HG03520 (cell line): ENCODE data around the gene ASH1L.
"Not testable (repeated sequence)": the region's sequence is repeated elsewhere in the genome, so short reads cannot be mapped to it uniquely, and the experiment has no call there.

ENCODE experiments used
- ATAC-seq: cut with Tn5 transposase; IDR thresholded peaks from one replicate; pipeline ENCODE4 v1.9.1; 2021; ENCODE audit warnings: mild to moderate bottlenecking, moderate library complexity; ENCODE audit not compliant: unreplicated experiment

ASH1L gene

DNA sequence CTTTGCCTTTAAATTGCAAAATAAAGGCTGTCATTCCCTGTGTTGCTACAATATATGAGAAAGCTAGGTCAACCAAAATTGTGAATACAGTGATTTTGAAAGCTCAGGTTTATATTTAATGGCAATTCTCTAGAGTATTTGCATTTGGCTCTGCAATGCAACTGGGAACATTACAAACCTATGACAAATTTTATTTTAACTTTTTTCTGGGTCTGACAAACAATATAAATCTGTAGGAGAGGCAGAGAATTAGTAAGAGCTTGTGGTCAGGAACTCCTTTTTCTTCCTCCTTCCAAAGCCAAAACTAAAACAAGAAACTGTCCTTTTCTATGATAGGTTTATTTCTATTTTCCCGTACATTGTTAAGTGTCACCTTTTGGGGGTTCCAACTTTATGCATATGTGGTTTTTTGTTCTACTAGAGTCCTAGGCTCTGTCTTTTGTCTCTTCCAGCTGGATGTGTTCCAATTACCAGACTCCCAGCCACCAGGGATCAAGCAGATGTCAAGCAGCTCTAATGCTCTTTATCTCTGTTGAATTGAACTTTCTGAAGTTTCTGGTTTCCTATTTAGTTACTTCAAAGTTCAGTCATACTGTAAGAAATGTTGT is 106.9 kb downstream of the ASH1L start:
- ATAC-seq = no peak

DNA sequence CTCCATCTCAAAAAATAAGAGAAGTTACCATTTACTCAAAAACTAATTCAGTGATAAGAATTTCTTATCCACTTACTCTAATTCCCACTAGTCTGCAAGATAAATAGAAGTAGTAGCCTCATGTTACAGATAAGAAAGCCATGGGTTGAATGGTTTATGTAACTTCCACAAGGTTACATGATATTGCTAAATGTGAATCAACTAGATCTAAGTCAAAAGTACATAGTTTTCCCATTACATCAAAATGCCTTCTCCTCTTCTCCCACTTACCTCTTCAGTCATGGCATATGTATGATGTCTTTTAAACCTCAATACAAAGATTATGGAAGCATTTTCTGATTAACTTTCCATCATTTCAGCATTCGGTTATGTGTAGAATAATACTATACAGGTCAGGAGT is 108.5 kb downstream of the ASH1L start:
- no peak for ATAC-seq

DNA sequence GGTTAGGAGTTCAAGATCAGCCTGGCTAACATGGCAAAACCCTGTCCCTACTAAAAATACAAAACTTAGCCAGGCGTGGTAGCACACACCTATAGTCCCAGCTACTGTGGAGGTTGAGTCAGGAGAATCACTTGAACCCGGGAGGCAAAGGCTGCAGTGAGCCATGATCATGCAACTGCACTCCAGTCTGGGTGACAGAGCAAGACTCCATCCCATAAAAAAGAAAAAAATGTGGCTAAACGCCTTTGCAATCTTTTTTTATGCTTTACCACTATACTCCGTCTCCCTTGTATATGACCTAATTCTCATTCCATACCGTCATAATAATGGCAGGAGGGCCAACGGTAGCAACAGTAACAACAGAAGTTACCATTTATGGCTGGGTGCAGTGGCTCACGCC is 109.5 kb downstream of the ASH1L start:
- no peak for ATAC-seq

DNA sequence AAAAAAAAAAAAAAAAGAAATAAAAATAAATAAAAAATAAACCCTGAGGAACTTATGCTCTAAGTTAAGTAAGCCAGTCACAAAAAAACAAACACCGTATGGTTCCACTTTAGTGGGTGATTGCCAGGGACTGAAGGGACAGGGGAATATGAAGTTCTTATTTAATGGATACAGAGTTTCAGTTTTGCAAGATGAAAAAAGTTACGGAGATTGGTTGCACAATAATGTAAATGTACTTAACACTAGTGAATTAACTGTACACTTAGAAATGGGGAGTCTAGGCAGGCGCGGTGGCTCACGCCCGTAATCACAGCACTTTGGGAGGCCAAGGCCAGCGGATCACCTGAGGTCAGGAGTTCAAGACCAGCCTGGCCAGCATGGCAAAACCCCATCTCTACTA is 111.4 kb downstream of the ASH1L start:
- no peak for ATAC-seq

DNA sequence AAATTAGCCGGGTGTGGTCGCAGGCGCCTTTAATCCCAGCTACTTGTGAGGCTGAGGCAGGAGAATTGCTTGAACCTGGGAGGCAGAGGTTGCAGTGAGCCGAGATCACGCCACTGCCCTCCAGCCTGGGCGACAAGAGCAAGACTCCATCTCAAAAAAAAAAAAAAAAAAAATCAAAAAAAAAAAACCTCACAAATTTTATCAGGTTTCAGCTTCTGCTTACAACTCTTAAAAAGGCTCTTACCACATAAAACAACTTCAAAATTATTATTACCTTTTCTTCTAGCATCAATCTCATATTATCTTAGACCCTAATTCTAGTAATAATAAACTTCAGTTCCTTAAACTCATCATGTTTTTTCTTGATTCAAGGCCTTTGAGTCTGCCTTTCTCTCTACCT is 120.2 kb downstream of the ASH1L start:
- not testable (repeated sequence) for ATAC-seq

DNA sequence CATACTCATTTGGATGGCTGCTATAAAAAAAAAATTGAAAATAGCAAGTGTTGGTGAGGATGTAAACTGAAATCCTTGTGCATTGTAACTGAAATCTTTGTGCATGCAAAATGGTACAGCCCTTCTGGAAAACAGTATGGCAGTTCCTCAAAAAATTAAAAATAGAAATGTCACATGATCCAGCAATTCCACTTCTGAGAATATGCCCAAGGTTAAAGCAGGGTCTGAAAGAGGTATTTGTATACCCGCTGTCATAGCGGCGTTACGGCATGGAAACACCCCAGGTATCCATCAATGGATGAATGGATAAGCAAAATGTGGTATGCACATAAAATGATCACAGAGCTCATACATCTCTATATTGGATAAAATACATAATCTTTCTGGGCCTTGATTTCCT is 125.2 kb downstream of the ASH1L start:
- ATAC-seq = no peak

DNA sequence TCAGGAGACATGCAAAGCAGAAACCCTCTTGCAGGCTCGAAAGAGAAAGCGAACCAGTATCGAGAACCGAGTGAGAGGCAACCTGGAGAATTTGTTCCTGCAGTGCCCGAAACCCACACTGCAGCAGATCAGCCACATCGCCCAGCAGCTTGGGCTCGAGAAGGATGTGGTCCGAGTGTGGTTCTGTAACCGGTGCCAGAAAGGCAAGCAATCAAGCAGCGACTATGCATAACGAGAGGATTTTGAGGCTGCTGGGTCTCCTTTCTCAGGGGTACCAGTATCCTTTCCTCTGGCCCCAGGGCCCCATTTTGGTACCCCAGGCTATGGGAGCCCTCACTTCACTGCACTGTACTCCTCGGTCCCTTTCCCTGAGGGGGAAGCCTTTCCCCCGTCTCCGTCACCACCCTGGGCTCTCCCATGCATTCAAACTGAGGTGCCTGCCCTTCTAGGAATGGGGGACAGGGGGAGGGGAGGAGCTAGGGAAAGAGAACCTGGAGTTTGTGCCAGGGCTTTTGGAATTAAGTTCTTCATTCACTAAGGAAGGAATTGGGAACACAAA is 128.7 kb downstream of the ASH1L start:
- not testable (repeated sequence) for ATAC-seq

DNA sequence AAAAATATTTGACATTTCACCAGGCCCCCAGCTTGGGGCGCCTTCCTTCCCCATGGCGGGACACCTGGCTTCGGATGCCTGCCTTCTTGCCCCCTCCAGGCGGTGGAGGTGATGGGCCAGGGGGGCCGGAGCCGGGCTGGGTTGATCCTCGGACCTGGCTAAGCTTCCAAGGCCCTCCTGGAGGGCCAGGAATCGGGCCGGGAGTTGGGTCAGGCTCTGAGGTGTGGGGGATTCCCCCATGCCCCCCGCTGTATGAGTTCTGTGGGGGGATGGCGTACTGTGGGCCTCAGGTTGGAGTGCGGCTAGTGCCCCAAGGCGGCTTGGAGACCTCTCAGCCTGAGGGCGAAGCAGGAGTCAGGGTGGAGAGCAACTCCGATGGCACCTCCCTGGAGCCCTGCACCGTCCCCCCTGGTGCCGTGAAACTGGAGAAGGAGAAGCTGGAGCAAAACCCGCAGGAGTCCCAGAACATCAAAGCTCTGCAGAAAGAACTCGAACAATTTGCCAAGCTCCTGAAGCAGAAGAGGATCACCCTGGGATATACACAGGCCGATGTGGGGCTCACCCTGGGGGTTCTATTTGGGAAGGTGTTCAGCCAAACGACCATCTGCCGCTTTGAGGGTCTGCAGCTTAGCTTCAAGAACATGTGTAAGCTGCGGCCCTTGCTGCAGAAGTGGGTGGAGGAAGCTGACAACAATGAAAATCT is 129.3 kb downstream of the ASH1L start:
- not testable (repeated sequence) for ATAC-seq

DNA sequence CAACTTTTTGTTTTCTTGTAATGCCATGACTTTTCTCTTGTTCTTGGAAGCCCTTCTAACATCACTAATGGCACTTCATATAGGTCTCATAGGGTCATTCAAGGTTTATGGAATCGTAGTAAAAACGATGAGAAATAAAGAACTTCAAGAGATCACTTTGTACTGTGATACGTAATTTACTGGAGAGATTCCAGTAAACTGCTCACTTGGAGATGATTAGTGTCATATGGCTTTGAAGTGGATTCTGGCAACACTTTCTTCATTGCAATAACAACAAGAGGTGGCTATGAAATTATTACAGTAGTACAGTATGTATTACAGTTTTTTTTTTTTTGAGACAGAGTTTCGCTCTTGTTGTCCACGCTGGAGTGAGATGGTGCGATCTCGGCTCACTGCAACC is 138.5 kb downstream of the ASH1L start:
- no peak for ATAC-seq

DNA sequence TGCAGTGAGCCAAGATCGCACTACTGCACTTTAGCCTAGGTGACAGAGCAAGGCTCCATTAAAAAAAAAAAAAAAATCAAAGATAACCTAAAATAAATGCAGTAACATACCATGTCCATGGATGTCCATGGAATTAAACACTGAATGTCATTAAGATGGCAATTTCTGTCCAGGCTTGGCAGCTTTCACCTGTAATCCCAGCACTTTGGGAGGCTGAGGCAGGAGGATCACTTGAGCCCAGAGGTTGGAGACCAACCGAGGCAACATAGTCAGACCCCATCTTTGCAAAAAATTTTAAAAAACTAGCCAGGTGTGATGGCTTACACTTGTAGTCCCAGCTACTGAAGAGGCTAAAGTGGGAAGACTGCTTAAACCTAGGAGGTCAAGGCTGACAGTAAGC is 141.8 kb downstream of the ASH1L start:
- no peak for ATAC-seq

DNA sequence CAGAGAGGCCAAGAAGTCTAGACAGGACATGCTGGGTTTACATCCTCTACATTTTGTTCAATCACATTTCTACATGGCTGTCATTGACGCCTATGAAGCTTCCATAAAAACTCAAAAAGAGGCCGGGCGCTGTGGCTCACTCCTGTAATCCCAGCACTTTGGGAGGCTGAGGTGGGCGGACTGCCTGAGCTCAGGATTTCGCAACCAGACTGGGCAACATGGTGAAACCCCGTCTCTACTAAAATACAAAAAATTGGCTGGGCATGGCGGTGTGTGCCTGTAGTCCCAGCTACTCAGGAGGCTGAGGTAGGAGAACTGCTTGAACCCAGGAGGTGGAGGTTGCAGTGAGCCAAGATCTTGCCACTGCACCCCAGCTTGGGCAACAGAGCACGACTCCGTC is 150.8 kb downstream of the ASH1L start:
- not testable (repeated sequence) for ATAC-seq

DNA sequence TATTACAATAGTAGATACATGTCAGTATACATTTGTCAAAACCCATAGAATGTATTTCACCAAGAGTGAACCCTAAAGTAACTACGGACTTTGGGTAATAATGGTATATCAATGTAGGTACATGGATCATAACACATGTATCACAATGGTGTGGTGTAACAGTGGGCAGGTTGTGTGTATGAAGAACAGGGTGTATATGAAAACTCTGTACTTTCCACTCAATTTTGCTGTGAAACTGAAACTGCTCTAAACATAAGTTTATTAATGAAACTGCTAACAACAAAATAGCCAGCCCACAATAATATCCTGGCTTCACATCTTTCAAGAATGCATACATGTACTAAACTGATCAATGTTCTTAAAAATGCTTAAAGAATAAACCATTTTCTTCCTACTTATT is 151.7 kb downstream of the ASH1L start:
- ATAC-seq = no peak

DNA sequence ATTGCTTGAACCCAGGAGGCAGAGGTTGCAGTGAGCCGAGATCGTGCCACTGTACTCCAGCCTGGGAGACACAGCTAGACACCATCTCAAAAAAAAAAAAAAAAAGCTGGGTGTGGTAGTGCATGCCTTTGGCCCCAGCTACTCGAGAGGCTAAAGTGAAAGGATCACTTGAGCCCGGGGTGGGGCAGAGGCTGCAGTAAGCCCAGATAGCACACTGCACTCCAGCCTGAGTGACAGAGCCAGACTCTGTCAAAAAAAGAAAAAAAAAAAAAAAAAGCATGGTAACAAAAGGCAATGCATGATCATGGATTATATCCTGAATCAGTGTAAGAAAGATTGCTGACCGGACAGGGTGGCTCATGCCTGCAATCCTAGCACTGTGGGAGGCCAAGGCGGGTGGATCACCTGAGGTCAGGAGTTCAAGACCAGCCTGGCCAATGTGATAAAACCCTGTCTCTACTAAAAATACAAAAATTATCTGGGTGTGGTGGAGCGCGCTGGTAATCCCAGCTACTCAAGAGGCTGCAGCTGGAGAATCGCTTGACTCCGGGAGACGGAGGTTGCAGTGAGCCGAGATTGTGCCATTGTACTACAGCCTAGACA is 165.6 kb downstream of the ASH1L start:
- no peak for ATAC-seq

DNA sequence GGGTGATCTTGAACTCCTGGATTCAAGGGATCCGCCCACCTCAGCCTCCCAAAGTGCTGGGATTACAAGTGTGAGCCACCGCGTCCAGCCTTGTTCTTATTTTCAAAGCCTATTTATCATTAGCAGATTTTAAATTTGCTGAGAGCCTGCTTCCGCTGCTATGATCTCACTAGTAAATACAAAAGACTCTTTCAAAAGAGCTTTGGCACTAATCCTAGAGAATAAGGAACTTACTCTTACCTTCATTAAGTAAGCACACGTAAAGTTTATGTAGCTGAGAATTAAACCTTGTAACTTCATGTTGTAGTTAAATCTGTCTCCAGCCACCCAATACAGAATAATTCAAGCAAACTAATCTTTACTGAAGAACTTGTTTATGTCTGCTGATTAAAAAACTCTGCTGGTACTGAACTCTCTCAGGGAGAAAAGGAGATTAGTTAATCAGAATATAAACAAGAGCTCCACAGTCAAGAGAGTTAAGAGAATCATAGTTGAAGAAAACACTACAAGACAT is 169.6 kb downstream of the ASH1L start:
- ATAC-seq = no peak

DNA sequence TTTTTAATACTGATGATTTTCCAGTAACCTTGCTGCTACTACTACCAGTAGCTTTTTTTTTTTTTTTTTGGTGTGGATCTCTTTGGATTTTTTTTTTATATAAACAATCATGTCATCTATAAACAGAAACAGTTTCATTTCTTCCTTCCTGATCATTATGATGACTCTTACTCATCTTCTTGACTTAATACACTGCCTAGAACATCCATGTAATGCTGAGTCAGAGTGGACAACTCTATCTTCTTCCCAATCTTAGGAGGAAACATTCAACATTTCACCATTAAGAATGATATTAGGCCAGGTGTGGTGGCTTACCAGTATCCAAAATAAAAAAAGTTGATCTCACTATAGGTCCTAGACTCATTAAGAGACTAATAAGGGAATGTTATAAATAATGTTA is 172.8 kb downstream of the ASH1L start:
- no peak for ATAC-seq

DNA sequence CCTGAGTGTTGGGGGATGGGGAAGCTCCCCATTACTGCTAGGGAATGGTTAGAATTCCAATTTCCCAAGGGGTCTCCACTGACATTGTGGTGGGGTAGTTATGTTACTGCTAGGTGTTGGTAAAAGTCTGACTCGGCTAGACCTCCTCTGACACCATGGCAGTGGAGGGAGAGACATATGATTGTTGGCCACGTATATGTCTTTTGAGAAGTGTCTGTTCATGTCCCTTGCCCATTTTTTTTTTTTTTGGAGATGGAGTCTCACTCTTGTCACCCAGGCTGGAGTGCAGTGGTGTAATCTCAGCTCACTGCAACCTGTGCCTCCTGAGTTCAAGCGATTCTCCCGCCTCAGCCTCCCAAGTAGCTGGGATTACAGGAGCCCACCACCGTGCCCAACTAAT is 176.8 kb downstream of the ASH1L start:
- not testable (repeated sequence) for ATAC-seq

DNA sequence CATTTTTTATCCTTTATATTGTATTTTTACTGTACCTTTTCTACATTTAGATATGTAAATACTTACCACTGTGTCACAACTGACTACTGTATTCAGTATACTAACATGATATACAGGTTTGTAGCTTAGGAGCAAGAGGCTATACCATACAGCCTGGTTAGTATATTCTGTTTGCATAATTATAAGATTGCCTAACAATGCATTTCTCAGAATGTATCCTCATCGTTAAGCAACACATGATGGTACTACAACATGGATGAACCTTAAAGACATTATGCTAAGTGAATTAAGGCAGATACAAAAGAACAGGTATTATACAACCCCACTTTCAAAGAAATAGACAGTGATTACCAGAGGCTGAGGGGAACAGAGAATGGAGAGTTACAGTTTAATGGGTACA is 179.2 kb downstream of the ASH1L start:
- ATAC-seq = no peak

DNA sequence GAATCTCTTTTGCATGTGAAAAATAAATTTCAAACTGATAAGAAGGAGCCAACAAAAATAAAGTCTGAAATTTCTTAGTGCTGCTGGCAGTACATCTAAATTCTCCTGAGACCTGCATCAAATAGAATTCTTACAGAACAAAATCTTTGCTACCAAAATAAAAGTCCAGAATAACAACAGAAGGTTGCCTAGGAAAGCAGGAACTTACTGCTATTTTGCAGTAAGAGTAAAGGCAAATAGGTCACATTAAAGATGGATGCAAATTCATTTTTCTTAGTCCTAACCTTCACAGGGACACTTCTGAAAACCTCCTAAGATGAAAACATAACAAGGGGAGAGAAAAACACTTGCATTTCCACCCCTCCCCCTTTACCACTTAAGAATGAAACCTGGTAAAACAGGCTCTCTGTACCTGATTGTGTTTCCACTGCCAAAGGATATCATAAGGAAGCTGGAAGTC is 182.9 kb downstream of the ASH1L start:
- no peak for ATAC-seq

DNA sequence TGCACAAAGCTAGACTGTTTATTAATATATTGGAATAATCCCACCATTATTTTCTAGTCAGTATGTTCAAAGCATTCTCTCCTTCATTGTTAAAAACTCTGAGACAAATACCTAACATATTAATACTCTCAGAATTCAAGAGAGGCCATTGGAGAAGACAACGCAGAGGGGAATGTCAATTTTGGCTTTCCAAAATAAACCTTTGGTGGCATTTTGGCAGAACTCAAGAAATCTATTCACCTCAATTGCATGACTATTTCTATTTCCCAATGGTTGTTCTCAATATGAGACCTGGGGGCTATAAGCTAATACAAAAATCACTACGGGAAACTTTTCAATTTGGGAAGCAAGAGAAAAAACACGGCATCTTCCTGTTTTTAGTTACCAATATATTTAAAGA is 183.4 kb downstream of the ASH1L start:
- no peak for ATAC-seq

DNA sequence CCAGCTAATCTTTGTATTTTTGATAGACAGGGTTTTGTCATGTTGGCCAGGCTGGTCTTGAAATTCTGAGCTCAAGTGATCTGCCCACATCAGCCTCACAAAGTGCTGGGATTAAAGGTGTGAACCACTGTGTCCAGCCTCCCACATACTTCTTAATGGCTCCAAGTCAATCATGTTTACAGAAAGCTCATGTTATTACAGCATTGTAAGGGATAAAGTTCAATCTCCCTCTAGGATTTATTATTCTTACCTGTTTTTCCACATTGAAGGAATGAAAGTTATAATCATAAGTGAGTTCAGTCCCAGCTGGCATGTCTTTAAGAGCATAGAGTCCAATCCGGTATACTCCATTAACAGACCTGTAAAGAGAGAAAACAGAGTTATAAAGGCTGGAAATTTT is 202.6 kb downstream of the ASH1L start:
- no peak for ATAC-seq

DNA sequence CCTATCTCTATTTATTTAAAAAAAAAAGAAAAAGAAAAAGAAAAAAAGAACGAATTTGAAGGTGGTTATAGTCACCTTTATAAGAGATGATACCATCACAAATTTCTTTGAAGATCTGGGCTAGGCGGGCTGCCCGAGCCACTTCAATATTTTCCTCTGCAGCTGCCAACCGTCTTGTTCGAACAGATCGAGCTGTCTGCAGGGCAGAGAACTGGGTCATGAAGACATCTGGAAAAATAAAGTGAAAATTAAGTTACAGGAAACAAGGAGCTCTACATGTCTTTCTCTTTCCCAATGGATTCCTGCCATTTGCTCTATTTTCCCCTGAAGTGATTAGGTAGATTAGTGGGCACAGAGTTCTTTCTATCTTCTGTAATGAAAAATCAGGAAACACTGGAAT is 210.0 kb downstream of the ASH1L start:
- no peak for ATAC-seq

DNA sequence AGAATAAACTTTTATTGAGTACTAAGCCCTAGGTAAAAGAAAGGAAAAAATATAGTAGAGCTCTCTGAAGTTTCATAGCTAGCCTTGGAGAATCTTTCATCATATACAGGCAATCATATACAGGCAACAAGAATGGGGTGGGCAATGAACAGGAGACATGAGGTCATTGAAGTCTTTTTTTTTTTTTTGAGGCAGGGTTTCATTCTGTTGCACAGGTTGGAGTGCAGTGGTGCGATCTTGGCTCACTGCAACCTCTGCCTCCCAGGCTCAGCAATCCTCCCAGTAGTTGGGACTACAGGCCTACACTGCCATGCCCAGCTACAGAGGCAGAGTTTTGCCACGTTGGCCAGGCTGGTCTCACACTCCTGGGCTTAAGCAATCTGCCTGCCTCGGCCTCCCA is 219.8 kb downstream of the ASH1L start:
- ATAC-seq = no peak
